Peyer's patch (tissue), 4 donors: ENCODE data around the gene UBE2H. TPM values are rescaled to one million over a fixed set of nuclear protein-coding genes. Genes with fewer than 3 reads are reported as not detected.

ENCODE experiments used
- DNase-seq, 3 donors: peaks; one replicate each; pipeline ENCODE4 v3.0.0-alpha.2; 2017 to 2019
- H3K27ac ChIP-seq, 4 donors: fragments of 200-600 bp; sonication (generic); one replicate each; pipeline ENCODE4 v1.5.1; 2016 to 2019
- H3K27me3 ChIP-seq, 2 donors: fragments of 200-600 bp; sonication (generic); one replicate each; pipeline ENCODE4 v1.5.1; 2019
- H3K36me3 ChIP-seq, 3 donors: fragments of 200-600 bp; sonication (generic); one replicate each; pipeline ENCODE4 v1.5.1; 2016 to 2019
- H3K4me1 ChIP-seq, 4 donors: fragments of 200-600 bp; sonication (generic); one replicate each; pipeline ENCODE4 v1.5.1; 2016 to 2019
- H3K4me3 ChIP-seq, 4 donors: fragments of 200-600 bp; sonication (generic); 1 replicate in 3 of 4; 2 replicates in 1 of 4; pipeline ENCODE4 v1.5.1; 2016 to 2019; ENCODE audit warnings: mild to moderate bottlenecking in 1 of 4
- H3K9me3 ChIP-seq, 4 donors: fragments of 200-600 bp; sonication (generic); one replicate each; pipeline ENCODE4 v1.5.1; 2016 to 2019; ENCODE audit warnings: mild to moderate bottlenecking in 1 of 4
- POLR2A ChIP-seq, 2 donors: fragments of 450-650 bp; IDR thresholded peaks; one replicate each; pipeline ENCODE4 v1.5.1; 2017; ENCODE audit warnings: antibody characterized with exemption in 2 of 2, mild to moderate bottlenecking in 2 of 2, moderate library complexity in 2 of 2
- total RNA-seq, 4 donors: library from RNA; depleted of rRNA; stranded (reverse); fragments of >200 nt; gene quantifications; one replicate each; pipeline ENCODE4 v1.1.0, GENCODE V29; 2016
- TF ChIP-seq, protein P1 (sequence below), 6 experiments: fragments of 450-650 bp in 4 of 6; fragments of 200-600 bp in 2 of 6; sonication (generic) in 1 of 6; IDR thresholded peaks; one replicate each; pipeline ENCODE4 v1.5.1; 2017 to 2019; ENCODE audit warnings: antibody characterized with exemption in 6 of 6, mild to moderate bottlenecking in 3 of 6, moderate library complexity in 1 of 6

UBE2H gene
- total RNA-seq, 4 donors from 2014 or later, result 33.5 to 59.4 (median 51.4) TPM

DNA sequence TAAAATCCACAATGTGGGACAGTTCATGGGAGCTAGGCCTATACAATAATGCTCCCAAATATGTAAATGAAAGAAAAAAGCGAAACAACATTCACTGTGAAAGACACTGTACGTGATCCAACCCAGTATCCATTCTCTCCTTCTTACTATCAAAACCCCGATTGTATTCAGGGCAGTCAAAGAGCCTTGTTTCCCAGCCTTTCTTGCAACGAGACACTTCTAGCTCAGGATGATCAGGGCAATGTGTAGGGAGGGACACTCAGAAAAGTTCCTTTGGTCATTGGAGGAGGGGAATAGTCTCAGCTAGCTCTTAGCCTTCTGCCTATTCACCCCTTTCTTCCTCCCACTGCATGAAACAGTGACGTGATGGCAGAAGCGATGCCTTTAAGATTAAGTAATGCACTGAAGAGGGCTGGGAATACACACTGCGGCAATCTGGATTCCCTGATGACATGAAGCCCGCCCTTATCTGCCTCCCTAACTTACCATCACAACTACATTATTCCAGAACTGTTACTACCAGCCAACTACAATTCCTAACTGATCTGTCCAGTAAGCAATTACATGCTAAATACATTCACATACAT is 27.3 kb downstream of the UBE2H start:
- peaks cover 0 to 24% (median 0%) of the 10 kb centered on the region in 3 donors for H3K36me3 ChIP-seq
- no peak for TF ChIP-seq POLR2A (IDR thresholded peaks at IDR 0.05)
- TF ChIP-seq, protein P1, sequence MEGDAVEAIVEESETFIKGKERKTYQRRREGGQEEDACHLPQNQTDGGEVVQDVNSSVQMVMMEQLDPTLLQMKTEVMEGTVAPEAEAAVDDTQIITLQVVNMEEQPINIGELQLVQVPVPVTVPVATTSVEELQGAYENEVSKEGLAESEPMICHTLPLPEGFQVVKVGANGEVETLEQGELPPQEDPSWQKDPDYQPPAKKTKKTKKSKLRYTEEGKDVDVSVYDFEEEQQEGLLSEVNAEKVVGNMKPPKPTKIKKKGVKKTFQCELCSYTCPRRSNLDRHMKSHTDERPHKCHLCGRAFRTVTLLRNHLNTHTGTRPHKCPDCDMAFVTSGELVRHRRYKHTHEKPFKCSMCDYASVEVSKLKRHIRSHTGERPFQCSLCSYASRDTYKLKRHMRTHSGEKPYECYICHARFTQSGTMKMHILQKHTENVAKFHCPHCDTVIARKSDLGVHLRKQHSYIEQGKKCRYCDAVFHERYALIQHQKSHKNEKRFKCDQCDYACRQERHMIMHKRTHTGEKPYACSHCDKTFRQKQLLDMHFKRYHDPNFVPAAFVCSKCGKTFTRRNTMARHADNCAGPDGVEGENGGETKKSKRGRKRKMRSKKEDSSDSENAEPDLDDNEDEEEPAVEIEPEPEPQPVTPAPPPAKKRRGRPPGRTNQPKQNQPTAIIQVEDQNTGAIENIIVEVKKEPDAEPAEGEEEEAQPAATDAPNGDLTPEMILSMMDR (IDR thresholded peaks at IDR 0.05), result no peak
- DNase-seq, result no peak
- H3K9me3 ChIP-seq, result no peaks in the 10 kb centered on the region
- H3K4me1 ChIP-seq, result peaks cover 0 to 18% (median 0%) of the 10 kb centered on the region in 4 donors
- no peak overlapping the region for H3K4me3 ChIP-seq
- peak overlapping the region in 1 of 4 donors; percentile 13 for H3K27ac ChIP-seq
- H3K27me3 ChIP-seq, result no peaks in the 10 kb centered on the region

DNA sequence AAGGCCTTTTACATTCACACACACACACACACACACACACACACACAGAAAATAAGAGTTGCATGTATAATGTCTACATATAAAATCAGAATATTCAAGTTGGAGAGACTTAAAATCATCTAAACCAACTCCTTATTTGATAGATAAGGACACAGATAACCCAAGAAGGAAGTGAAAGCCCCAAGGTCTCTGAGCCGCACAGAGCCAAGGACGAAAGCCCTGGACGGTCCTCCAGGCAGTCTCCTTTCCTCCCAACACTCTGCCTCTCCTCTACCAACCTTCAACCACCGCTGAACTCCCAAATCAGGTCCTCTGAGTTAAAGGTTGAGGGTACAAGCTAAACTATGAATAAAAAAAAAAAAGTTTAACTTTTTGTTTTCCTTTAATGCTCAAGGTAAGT is 28.2 kb downstream of the UBE2H start:
- peaks cover 0 to 18% (median 0%) of the 10 kb centered on the region in 4 donors for H3K4me1 ChIP-seq
- H3K4me3 ChIP-seq, result no peak overlapping the region
- no peaks in the 10 kb centered on the region for H3K9me3 ChIP-seq
- no peak overlapping the region for H3K27ac ChIP-seq
- no peaks in the 10 kb centered on the region for H3K27me3 ChIP-seq
- no peak for DNase-seq
- H3K36me3 ChIP-seq, result peaks cover 0 to 15% (median 0%) of the 10 kb centered on the region in 3 donors
- TF ChIP-seq, protein P1 (IDR thresholded peaks at IDR 0.05), result no peak
- TF ChIP-seq POLR2A (IDR thresholded peaks at IDR 0.05), result no peak

DNA sequence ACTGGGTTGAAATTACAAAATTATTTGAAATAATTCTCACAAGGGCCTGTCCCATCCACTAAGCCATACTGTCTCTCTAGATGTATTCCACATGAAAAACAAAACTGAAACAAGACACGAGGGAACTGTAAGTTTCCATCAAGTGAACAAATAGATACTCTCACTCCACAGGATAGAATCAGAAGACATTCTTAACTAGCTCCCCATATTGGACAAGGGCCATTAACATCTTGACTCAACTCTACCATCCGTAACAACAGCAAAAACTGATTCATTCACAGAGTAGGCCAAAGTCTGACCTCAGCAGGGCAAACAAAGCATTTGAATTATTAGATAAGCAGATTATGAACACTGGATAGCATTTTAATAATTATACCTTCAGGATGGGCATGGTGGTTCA is 29.1 kb downstream of the UBE2H start:
- peak overlapping the region in 2 of 4 donors; percentile 23 to 39 for H3K27ac ChIP-seq
- no peak overlapping the region for H3K4me3 ChIP-seq
- H3K36me3 ChIP-seq, result peaks cover 0 to 10% (median 0%) of the 10 kb centered on the region in 3 donors
- H3K4me1 ChIP-seq, result peaks cover 0 to 21% (median 0%) of the 10 kb centered on the region in 4 donors
- TF ChIP-seq, protein P1 (IDR thresholded peaks at IDR 0.05), result no peak
- TF ChIP-seq POLR2A (IDR thresholded peaks at IDR 0.05), result no peak
- no peaks in the 10 kb centered on the region for H3K27me3 ChIP-seq
- peak in 1 of 3 donors; percentile 60 for DNase-seq
- no peaks in the 10 kb centered on the region for H3K9me3 ChIP-seq

GRCh38 chr7:129919492-129919891 is 33.3 kb downstream of the UBE2H start:
- H3K36me3 ChIP-seq, result no peaks in the 10 kb centered on the region
- H3K4me1 ChIP-seq, result peaks cover 0 to 20% (median 1%) of the 10 kb centered on the region in 4 donors
- no peak for TF ChIP-seq POLR2A (IDR thresholded peaks at IDR 0.05)
- TF ChIP-seq, protein P1 (IDR thresholded peaks at IDR 0.05), result no peak
- H3K27ac ChIP-seq, result no peak overlapping the region
- DNase-seq, result no peak
- H3K4me3 ChIP-seq, result no peak overlapping the region
- H3K27me3 ChIP-seq, result no peaks in the 10 kb centered on the region
- no peaks in the 10 kb centered on the region for H3K9me3 ChIP-seq

DNA sequence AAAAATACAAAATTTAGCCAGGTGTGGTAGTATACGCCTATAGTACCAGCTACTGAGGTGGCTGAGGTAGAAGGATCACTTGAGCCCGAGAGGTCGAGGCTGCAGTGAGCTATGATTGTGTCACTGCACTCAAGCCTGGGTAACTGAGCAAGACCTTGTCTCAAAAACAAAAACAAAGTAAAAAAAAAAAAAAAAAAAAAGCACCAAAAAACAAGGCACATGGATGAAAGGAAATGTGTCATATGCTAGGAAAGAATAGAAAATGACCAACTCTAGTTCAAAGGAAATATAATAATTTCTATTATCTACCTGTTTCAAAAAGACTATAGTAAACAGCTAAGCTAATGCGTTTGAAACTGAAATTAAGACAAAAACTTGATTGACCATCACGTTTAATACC is 33.8 kb downstream of the UBE2H start:
- peaks cover 0 to 14% (median 1%) of the 10 kb centered on the region in 4 donors for H3K4me1 ChIP-seq
- no peaks in the 10 kb centered on the region for H3K27me3 ChIP-seq
- no peak for DNase-seq
- no peak for TF ChIP-seq POLR2A (IDR thresholded peaks at IDR 0.05)
- TF ChIP-seq, protein P1 (IDR thresholded peaks at IDR 0.05), result no peak
- H3K4me3 ChIP-seq, result no peak overlapping the region
- H3K9me3 ChIP-seq, result no peaks in the 10 kb centered on the region
- no peak overlapping the region for H3K27ac ChIP-seq
- H3K36me3 ChIP-seq, result no peaks in the 10 kb centered on the region
